GM12878 (cell line): Measurements from ENCODE around the gene UMAD1. TPM values are rescaled to one million over a fixed set of nuclear protein-coding genes. Genes with fewer than 3 reads are reported as not detected.

Source experiments
- ATAC-seq: fragments of 200-7000 bp; cut with Tn5 transposase; 3 replicates; pipeline ENCODE4 v1.9.1; 2020; ENCODE audit warnings: mild to moderate bottlenecking, moderate library complexity
- BruUV-seq: library from RNA; stranded (reverse); fragments of 400-500 nt; replicated peaks from 2 replicates; lab custom pipeline; 2021; lab: Mats Ljungman, UMichigan
- CTCF ChIA-PET: fragments of 300-600 bp; sonication (Branson Sonifier 250); formaldehyde crosslinking; extraction: SDS; loops from one replicate; lab custom pipeline; 2021; ENCODE audit warnings: inconsistent platforms; lab: Yijun Ruan, JAX
- POLR2A ChIA-PET: fragments of 350-600 bp; formaldehyde crosslinking; extraction: SDS; loops from one replicate; lab custom pipeline; 2021; ENCODE audit warnings: inconsistent platforms; lab: Charles Lee
- RAD21 ChIA-PET: fragments of 300-600 bp; sonication (Branson Sonifier 250); formaldehyde crosslinking; loops from one replicate; lab custom pipeline; 2023; ENCODE audit warnings: antibody characterized with exemption; ENCODE audit not compliant: unreplicated experiment; lab: Charles Lee
- SMC1A ChIA-PET: fragments of 300-600 bp; sonication (Branson Sonifier 250); formaldehyde crosslinking; loops from one replicate; lab custom pipeline; 2023; ENCODE audit not compliant: unreplicated experiment, uncharacterized antibody; lab: Charles Lee
- DNase-seq: peaks from one replicate; pipeline ENCODE4 v3.0.0-alpha.2; 2011; ENCODE audit warnings: low read depth, low spot score
- FAIRE-seq: peaks from 3 replicates; lab custom pipeline; 2011; peaks lifted over from hg19 to GRCh38; lab: Jason Lieb, UNC
- H2AFZ ChIP-seq: 2 replicates; pipeline ENCODE4 v1.6.0; 2011; ENCODE audit warnings: low read depth, low read length, control low read depth; ENCODE audit not compliant: control insufficient read depth
- H3K27ac ChIP-seq: 2 replicates; pipeline ENCODE4 v1.5.1; 2011; ENCODE audit warnings: control low read depth; ENCODE audit not compliant: control insufficient read depth, insufficient read depth
- H3K27me3 ChIP-seq, 2 experiments: replicated peaks in 1 of 2; 2 replicates each; pipeline versions ENCODE4 v1.6.0 to v1.6.1; 2011; ENCODE audit warnings: low read length in 1 of 2; ENCODE audit not compliant: control insufficient read depth in 2 of 2, insufficient read depth in 2 of 2
- H3K36me3 ChIP-seq, 2 experiments: 2 replicates each; pipeline ENCODE4 v1.5.1; 2011; ENCODE audit warnings: low read length in 1 of 2; ENCODE audit not compliant: control insufficient read depth in 2 of 2, insufficient read depth in 2 of 2
- H3K4me1 ChIP-seq: 2 replicates; pipeline ENCODE4 v1.6.1; 2011; ENCODE audit warnings: mild to moderate bottlenecking, low read length, moderate library complexity, mixed read lengths; ENCODE audit not compliant: control insufficient read depth, insufficient read depth
- H3K4me2 ChIP-seq: 2 replicates; pipeline ENCODE4 v1.6.0; 2011; ENCODE audit warnings: control low read depth; ENCODE audit not compliant: control insufficient read depth, insufficient read depth
- H3K4me3 ChIP-seq: fragments of 200-600 bp; sonication (generic); 2 replicates; pipeline ENCODE4 v1.5.1; 2016
- H3K79me2 ChIP-seq: 2 replicates; pipeline ENCODE4 v1.6.0; 2011; ENCODE audit warnings: low read length; ENCODE audit not compliant: control insufficient read depth, insufficient read depth
- H3K9ac ChIP-seq: 2 replicates; pipeline ENCODE4 v1.8.0; 2011; ENCODE audit warnings: low read length, control low read depth, mixed read lengths; ENCODE audit not compliant: control insufficient read depth, insufficient read depth
- H3K9me3 ChIP-seq: replicated peaks from 3 replicates; pipeline ENCODE4 v1.5.1; 2011; ENCODE audit warnings: mild to moderate bottlenecking, low read length; ENCODE audit not compliant: control insufficient read depth, insufficient read depth
- H4K20me1 ChIP-seq: 2 replicates; pipeline ENCODE4 v1.6.0; 2011; ENCODE audit not compliant: control insufficient read depth, insufficient read depth
- BACH1 ChIP-seq: fragments of 450-650 bp; IDR thresholded peaks from 2 replicates; pipeline ENCODE4 v1.6.1; 2017; ENCODE audit warnings: mild to moderate bottlenecking, borderline replicate concordance
- CBX5 ChIP-seq: sonication (generic); IDR thresholded peaks from 2 replicates; pipeline ENCODE4 v1.6.1; 2016; ENCODE audit warnings: low read depth, moderate library complexity, mild to moderate bottlenecking, inconsistent platforms
- CHD2 ChIP-seq: IDR thresholded peaks from 2 replicates; pipeline ENCODE4 v1.6.1; 2011; ENCODE audit warnings: low read depth, low read length, improper control_type of control experiment, borderline replicate concordance
- CREM ChIP-seq: IDR thresholded peaks from 2 replicates; pipeline ENCODE4 v1.6.1; 2014; ENCODE audit warnings: antibody characterized with exemption, low read depth
- EP300 ChIP-seq, 2 experiments: fragments of 150-350 bp in 1 of 2; IDR thresholded peaks; 2 replicates each; pipeline ENCODE4 v1.6.1; 2011 to 2012; ENCODE audit warnings: low read depth in 2 of 2, low read length in 2 of 2, borderline replicate concordance in 1 of 2, improper control_type of control experiment in 1 of 2, inconsistent platforms in 1 of 2; ENCODE audit not compliant: control insufficient read depth in 1 of 2
- FOXM1 ChIP-seq: IDR thresholded peaks from 2 replicates; pipeline ENCODE4 v1.6.1; 2012; ENCODE audit warnings: low read depth, mild to moderate bottlenecking, inconsistent platforms, low read length, moderate library complexity
- SMARCA5 ChIP-seq: fragments of 450-650 bp; IDR thresholded peaks from 2 replicates; pipeline ENCODE4 v1.6.1; 2017; ENCODE audit warnings: mild to moderate bottlenecking
- SPI1 ChIP-seq: IDR thresholded peaks from 2 replicates; pipeline ENCODE4 v1.6.1; 2011; ENCODE audit warnings: low read depth, mild to moderate bottlenecking, low read length, moderate library complexity, borderline replicate concordance; ENCODE audit not compliant: insufficient read depth
- TAF1 ChIP-seq: IDR thresholded peaks from 2 replicates; pipeline ENCODE4 v1.6.1; 2011; ENCODE audit warnings: mild to moderate bottlenecking, low read depth, low read length, borderline replicate concordance
- ZBED1 ChIP-seq: IDR thresholded peaks from 2 replicates; pipeline ENCODE4 v1.6.1; 2016; ENCODE audit warnings: borderline replicate concordance
- ZZZ3 ChIP-seq: IDR thresholded peaks from 2 replicates; pipeline ENCODE4 v1.6.1; 2011; ENCODE audit warnings: low read depth; ENCODE audit not compliant: control insufficient read depth, insufficient read length
- WGBS: methylation state at CpG from one replicate; pipeline ENCODE4 v1.1.6; 2016; ENCODE audit warnings: low lambda C conversion rate; ENCODE audit not compliant: insufficient replicate concordance, insufficient coverage; ENCODE audit errors: missing lambda C conversion rate; 5-methylcytosine and 5-hydroxymethylcytosine counted together
- in situ Hi-C: fragments of 300-500 bp; cut with MboI; formaldehyde crosslinking; loops from 9 replicates; pipeline ENCODE4 v1.14.3; 2018; ENCODE audit warnings: mixed read lengths
- intact Hi-C: fragments of 100-400 bp; cut with micrococcal nuclease; formaldehyde crosslinking; loops from one replicate; pipeline ENCODE4 v1.14.2; 2022; ENCODE audit not compliant: unreplicated experiment
- polyA plus RNA-seq, 11 experiments: library from polyadenylated mRNA; depleted of rRNA in 4 of 11; unstranded in 6 of 11; stranded (reverse) in 5 of 11; fragments of >200 nt; fragmentation: Nextera tagmentation in 4 of 11; fragmentation: Illumina TruSeq in 1 of 11; extraction: Ambion mirVana in 4 of 11; extraction: Trizol in 1 of 11; gene quantifications; 1 replicate in 1 of 11; 2 replicates in 10 of 11; pipeline versions ENCODE4 v1.2.1 to v1.2.3, GENCODE V29; 2011 to 2016; ENCODE audit warnings: inconsistent platforms in 2 of 11, missing spikeins in 2 of 11, low read depth in 1 of 11
- total RNA-seq, 4 experiments: library from RNA; depleted of rRNA in 3 of 4; stranded (reverse); fragments of >200 nt in 3 of 4; fragmentation: Illumina TruSeq in 1 of 4; extraction: Trizol in 1 of 4; gene quantifications; 2 replicates each; pipeline versions ENCODE4 v1.2.1 to v1.2.3, GENCODE V29; 2013 to 2021

Gene UMAD1
- total and polyA plus RNA-seq, 10 of the 15 experiments (the other 5 are each of a cell fraction or from before 2014, with no cell fraction given): 6.0 to 28.6 (median 9.3) TPM

- no peak for FAIRE-seq
- intact Hi-C loops (no loop called here), in situ Hi-C loops (no loop called here)
- SMC1A ChIA-PET: interaction anchor here (0.6 to 2.8 kb wide), 9 partner anchors 8 to 155 kb away, joined by 3 to 12 read pairs (median 3); no protein-coding TSS in a partner anchor
- TF ChIP-seq ZBED1 (no peak), SPI1 (no peak), ZZZ3 (no peak), TAF1 (no peak), CHD2 (no peak), BACH1 (no peak), SMARCA5 (no peak), CBX5 (no peak), CREM (no peak), FOXM1 (no peak), EP300 (IDR thresholded peaks at IDR 0.05; ENCODE audit: borderline replicate concordance in 1 of 2, control insufficient read depth in 1 of 2, low read depth in 2 of 2, low read length in 2 of 2) (no peak)
- Histone ChIP-seq H3K4me2 (no peak overlapping the region), H3K9ac (no peak overlapping the region), H3K36me3 (no peaks in the 10 kb centered on the region), H2AFZ (no peak overlapping the region), H3K27me3 (no peaks in the 10 kb centered on the region), H3K27ac (no peak overlapping the region), H3K4me1 (no peaks in the 10 kb centered on the region), H3K4me3 (no peak overlapping the region), H4K20me1 (no peaks in the 10 kb centered on the region), H3K79me2 (no peaks in the 10 kb centered on the region), H3K9me3 (no peaks in the 10 kb centered on the region)
- no peak for DNase-seq
- ATAC-seq: no peak
- WGBS: 91% methylated on average over 7 of the region's 7 CpGs
- RAD21 ChIA-PET: interaction anchor here (1.3 kb wide), 1 partner anchor 159 kb away, joined by 4 read pairs; no protein-coding TSS in a partner anchor
- CTCF ChIA-PET: interaction anchor here (0.7 to 1.6 kb wide), 6 partner anchors 8 to 28 kb away, joined by 3 to 6 read pairs (median 3); no protein-coding TSS in a partner anchor
- BruUV-seq: no TSS peak
- POLR2A ChIA-PET: interaction anchor here (0.5 to 1.4 kb wide), 3 partner anchors 8 to 247 kb away, joined by 3 to 5 read pairs (median 3); no protein-coding TSS in a partner anchor
Observed at GRCh38 chr7:7841027-7841426, 200.5 kb downstream of the UMAD1 start.
